ENCODE results near the gene PLCXD1. TPM values are rescaled to one million over a fixed set of nuclear protein-coding genes. Genes with fewer than 3 reads are reported as not detected.
A peak's percentile ranks its signal among the peaks of the same experiment; 100 is the strongest.

PLCXD1 gene
- total and polyA plus RNA-seq, 9 of the 15 experiments (the other 6 are each of a cell fraction or from before 2014, with no cell fraction given), result 6.0 to 60.2 (median 39.5) TPM

DNA sequence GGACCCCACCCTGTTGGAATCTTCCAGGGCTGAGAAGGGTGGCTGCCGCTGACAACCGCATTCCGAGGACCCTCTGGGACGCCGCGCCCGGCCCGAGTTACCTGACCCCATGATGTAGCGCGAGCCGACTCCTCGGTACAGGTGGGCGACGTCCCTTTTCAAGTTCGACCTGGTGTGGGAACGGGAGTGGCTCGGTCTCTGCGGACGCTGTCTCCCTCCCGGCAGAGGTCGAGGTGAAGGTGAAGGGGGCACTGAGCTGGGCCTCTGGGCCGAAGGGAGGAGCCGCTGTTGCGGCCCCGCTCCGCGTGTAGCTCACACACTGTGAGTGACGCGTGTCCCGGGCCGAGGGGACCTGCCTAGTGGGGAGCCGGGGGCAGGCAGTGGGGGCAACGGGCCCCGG is 32.9 kb downstream of the PLCXD1 start:
- WGBS (ENCODE audit: insufficient coverage, low coverage, missing lambda C conversion rate), result 91% methylated on average over 17 of the region's 34 CpGs
- Histone ChIP-seq H3K27me3 (ENCODE audit: control insufficient read depth in 2 of 2, insufficient read depth in 2 of 2, low read length in 2 of 2) (no peaks in the 10 kb centered on the region), H3K4me1 (replicated peaks in 1 of 2; ENCODE audit: control insufficient read depth in 2 of 2, insufficient read depth in 2 of 2, low read length in 2 of 2) (peaks cover 0 to 16% of the 10 kb centered on the region in 2 experiments; a peak in 2 of 5 replicates), H2AFZ (ENCODE audit: low read depth, low read length) (no peak overlapping the region), H3K9me1 (ENCODE audit: control insufficient read depth, insufficient read depth, low read length) (no peaks in the 10 kb centered on the region), H3K79me2 (ENCODE audit: control insufficient read depth, insufficient read depth, low read length) (peaks cover 13% of the 10 kb centered on the region), H3K36me3 (ENCODE audit: control insufficient read depth, insufficient read depth, low read length) (peaks cover 56% of the 10 kb centered on the region; the same call in 2 of the 3 replicates), H4K20me1 (replicated peaks; ENCODE audit: control insufficient read depth, insufficient read depth, low read length) (no peaks in the 10 kb centered on the region), H3K4me2 (ENCODE audit: insufficient read depth, low read length) (no peak overlapping the region), H3K9me3 (replicated peaks; ENCODE audit: control insufficient read depth, insufficient read depth, low read depth, low read length) (no peaks in the 10 kb centered on the region), H3K9ac (ENCODE audit: insufficient read depth in 1 of 2, low read depth in 2 of 2, low read length in 2 of 2) (no peak overlapping the region), H3K4me3 (no peak overlapping the region), H3K27ac (ENCODE audit: extremely low read depth, low read depth, low read length) (no peak overlapping the region)
- TF ChIP-seq KDM4B (IDR thresholded peaks at IDR 0.05; ENCODE audit: borderline replicate concordance in 2 of 2, low read depth in 1 of 2) (no peak), MAZ (CRISPR knock-in tag; conservative IDR thresholded peaks at IDR 0.05 in 1 of 2, IDR thresholded peaks at IDR 0.05 in 1 of 2) (no peak), POLR2G (IDR thresholded peaks at IDR 0.05; ENCODE audit: low read depth, low read length) (peak; percentile 35; the same call in 1 of the 2 replicates)
- FAIRE-seq (no peak), DNase-seq (ENCODE audit: extremely low read depth in 1 of 4, low spot score in 3 of 4) (no peak), ATAC-seq (no peak)
- POLR2A ChIA-PET, result no interaction called here
- in situ Hi-C loops (cut with MboI) (no loop called here), intact Hi-C loops (cut with micrococcal nuclease) (no loop called here)
- CTCF ChIA-PET (ENCODE audit: low intra/inter-chr PET ratio), result no interaction called here
- BruUV-seq (replicated peaks), result no TSS peak

GRCh38 chrX:314781-315595 is 33.8 kb downstream of the PLCXD1 start:
- no TSS peak for BruUV-seq (replicated peaks)
- peaks cover 22% of the 10 kb centered on the region for H3K79me2 ChIP-seq (ENCODE audit: control insufficient read depth, insufficient read depth, low read length)
- intact Hi-C loops (cut with micrococcal nuclease), result no loop called here
- ATAC-seq (no peak), DNase-seq (ENCODE audit: extremely low read depth in 1 of 4, low spot score in 3 of 4) (no peak), FAIRE-seq (no peak)
- no peaks in the 10 kb centered on the region for H3K9me1 ChIP-seq (ENCODE audit: control insufficient read depth, insufficient read depth, low read length)
- H4K20me1 ChIP-seq (replicated peaks; ENCODE audit: control insufficient read depth, insufficient read depth, low read length), result no peaks in the 10 kb centered on the region
- H2AFZ ChIP-seq (ENCODE audit: low read depth, low read length), result no peak overlapping the region
- H3K9ac ChIP-seq (ENCODE audit: insufficient read depth in 1 of 2, low read depth in 2 of 2, low read length in 2 of 2), result no peak overlapping the region
- no peaks in the 10 kb centered on the region for H3K9me3 ChIP-seq (replicated peaks; ENCODE audit: control insufficient read depth, insufficient read depth, low read depth, low read length)
- peaks cover 53% of the 10 kb centered on the region; the same call in 2 of the 3 replicates for H3K36me3 ChIP-seq (ENCODE audit: control insufficient read depth, insufficient read depth, low read length)
- H3K4me2 ChIP-seq (ENCODE audit: insufficient read depth, low read length), result no peak overlapping the region
- no peak overlapping the region for H3K4me3 ChIP-seq
- TF ChIP-seq, protein P1, sequence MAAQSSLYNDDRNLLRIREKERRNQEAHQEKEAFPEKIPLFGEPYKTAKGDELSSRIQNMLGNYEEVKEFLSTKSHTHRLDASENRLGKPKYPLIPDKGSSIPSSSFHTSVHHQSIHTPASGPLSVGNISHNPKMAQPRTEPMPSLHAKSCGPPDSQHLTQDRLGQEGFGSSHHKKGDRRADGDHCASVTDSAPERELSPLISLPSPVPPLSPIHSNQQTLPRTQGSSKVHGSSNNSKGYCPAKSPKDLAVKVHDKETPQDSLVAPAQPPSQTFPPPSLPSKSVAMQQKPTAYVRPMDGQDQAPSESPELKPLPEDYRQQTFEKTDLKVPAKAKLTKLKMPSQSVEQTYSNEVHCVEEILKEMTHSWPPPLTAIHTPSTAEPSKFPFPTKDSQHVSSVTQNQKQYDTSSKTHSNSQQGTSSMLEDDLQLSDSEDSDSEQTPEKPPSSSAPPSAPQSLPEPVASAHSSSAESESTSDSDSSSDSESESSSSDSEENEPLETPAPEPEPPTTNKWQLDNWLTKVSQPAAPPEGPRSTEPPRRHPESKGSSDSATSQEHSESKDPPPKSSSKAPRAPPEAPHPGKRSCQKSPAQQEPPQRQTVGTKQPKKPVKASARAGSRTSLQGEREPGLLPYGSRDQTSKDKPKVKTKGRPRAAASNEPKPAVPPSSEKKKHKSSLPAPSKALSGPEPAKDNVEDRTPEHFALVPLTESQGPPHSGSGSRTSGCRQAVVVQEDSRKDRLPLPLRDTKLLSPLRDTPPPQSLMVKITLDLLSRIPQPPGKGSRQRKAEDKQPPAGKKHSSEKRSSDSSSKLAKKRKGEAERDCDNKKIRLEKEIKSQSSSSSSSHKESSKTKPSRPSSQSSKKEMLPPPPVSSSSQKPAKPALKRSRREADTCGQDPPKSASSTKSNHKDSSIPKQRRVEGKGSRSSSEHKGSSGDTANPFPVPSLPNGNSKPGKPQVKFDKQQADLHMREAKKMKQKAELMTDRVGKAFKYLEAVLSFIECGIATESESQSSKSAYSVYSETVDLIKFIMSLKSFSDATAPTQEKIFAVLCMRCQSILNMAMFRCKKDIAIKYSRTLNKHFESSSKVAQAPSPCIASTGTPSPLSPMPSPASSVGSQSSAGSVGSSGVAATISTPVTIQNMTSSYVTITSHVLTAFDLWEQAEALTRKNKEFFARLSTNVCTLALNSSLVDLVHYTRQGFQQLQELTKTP (IDR thresholded peaks at IDR 0.05; ENCODE audit: low read depth in 1 of 2, partially characterized antibody in 2 of 2), result no peak
- TF ChIP-seq POLR2G (IDR thresholded peaks at IDR 0.05; ENCODE audit: low read depth, low read length), result peak; percentile 0; the same call in 1 of the 2 replicates
- WGBS (ENCODE audit: insufficient coverage, low coverage, missing lambda C conversion rate), result 96% methylated on average over 22 of the region's 51 CpGs
- H3K27ac ChIP-seq (ENCODE audit: extremely low read depth, low read depth, low read length), result no peak overlapping the region
- CTCF ChIA-PET (ENCODE audit: low intra/inter-chr PET ratio), result no interaction called here
- H3K4me1 ChIP-seq (replicated peaks in 1 of 2; ENCODE audit: control insufficient read depth in 2 of 2, insufficient read depth in 2 of 2, low read length in 2 of 2), result peaks cover 0 to 26% of the 10 kb centered on the region in 2 experiments; a peak in 2 of 5 replicates
- in situ Hi-C loops (cut with MboI), result no loop called here
- H3K27me3 ChIP-seq (ENCODE audit: control insufficient read depth in 2 of 2, insufficient read depth in 2 of 2, low read length in 2 of 2), result no peaks in the 10 kb centered on the region
- POLR2A ChIA-PET, result no interaction called here
